DMS53 treated with DMSO at 0.1 percent for 48 hours (cell line): Measurements from ENCODE around the gene VTI1A.

Experiments
- DNase-seq: peaks from one replicate; lab custom pipeline; 2025; ENCODE audit not compliant: unreplicated experiment; lab: John Stamatoyannopoulos, UW

Gene VTI1A

GRCh38 chr10:112669989-112670388 is 223.0 kb downstream of the VTI1A start:
- DNase-seq = no peak

GRCh38 chr10:112671743-112672142 is 224.7 kb downstream of the VTI1A start:
- no peak for DNase-seq

GRCh38 chr10:112672706-112673105 is 225.7 kb downstream of the VTI1A start:
- DNase-seq = no peak

- DNase-seq = no peak
Observed at GRCh38 chr10:112675560-112676083, 228.6 kb downstream of the VTI1A start.

- DNase-seq = no peak
Observed at GRCh38 chr10:112677689-112678088, 230.7 kb downstream of the VTI1A start.

GRCh38 chr10:112678581-112678980 is 231.6 kb downstream of the VTI1A start:
- DNase-seq = no peak

- no peak for DNase-seq
Observed at GRCh38 chr10:112678987-112679386, 232.0 kb downstream of the VTI1A start.

- DNase-seq = no peak
Observed at GRCh38 chr10:112679392-112679791, 232.4 kb downstream of the VTI1A start.

GRCh38 chr10:112680586-112680985 is 233.6 kb downstream of the VTI1A start:
- DNase-seq = no peak

GRCh38 chr10:112687647-112688046 is 240.6 kb downstream of the VTI1A start:
- no peak for DNase-seq

- no peak for DNase-seq
Observed at GRCh38 chr10:112689327-112690072, 242.5 kb downstream of the VTI1A start.

GRCh38 chr10:112695539-112695938 is 248.5 kb downstream of the VTI1A start:
- no peak for DNase-seq

- DNase-seq = no peak
Observed at GRCh38 chr10:112696592-112696991, 249.6 kb downstream of the VTI1A start.

- no peak for DNase-seq
Observed at GRCh38 chr10:112698133-112698817, 251.3 kb downstream of the VTI1A start.

- DNase-seq = no peak
Observed at GRCh38 chr10:112698818-112699164, 251.8 kb downstream of the VTI1A start.

- DNase-seq = no peak
Observed at GRCh38 chr10:112700215-112700671, 253.2 kb downstream of the VTI1A start.

GRCh38 chr10:112701211-112701877 is 254.3 kb downstream of the VTI1A start:
- no peak for DNase-seq

- no peak for DNase-seq
Observed at GRCh38 chr10:112701878-112702255, 254.9 kb downstream of the VTI1A start.

- DNase-seq = no peak
Observed at GRCh38 chr10:112706577-112706976, 259.6 kb downstream of the VTI1A start.

GRCh38 chr10:112708461-112708860 is 261.4 kb downstream of the VTI1A start:
- DNase-seq = no peak

- DNase-seq = no peak
Observed at GRCh38 chr10:112710528-112710927, 263.5 kb downstream of the VTI1A start.

- no peak for DNase-seq
Observed at GRCh38 chr10:112711366-112711765, 264.4 kb downstream of the VTI1A start.
